NCI-H524 treated with DMSO at 0.1 percent for 48 hours (cell line): Measurements from ENCODE around the gene KANTR.
"Not testable (repeated sequence)": the region's sequence is repeated elsewhere in the genome, so short reads cannot be mapped to it uniquely, and the experiment has no call there.

Experiments
- DNase-seq: peaks from one replicate; lab custom pipeline; 2025; lab: John Stamatoyannopoulos, UW

KANTR gene

DNA sequence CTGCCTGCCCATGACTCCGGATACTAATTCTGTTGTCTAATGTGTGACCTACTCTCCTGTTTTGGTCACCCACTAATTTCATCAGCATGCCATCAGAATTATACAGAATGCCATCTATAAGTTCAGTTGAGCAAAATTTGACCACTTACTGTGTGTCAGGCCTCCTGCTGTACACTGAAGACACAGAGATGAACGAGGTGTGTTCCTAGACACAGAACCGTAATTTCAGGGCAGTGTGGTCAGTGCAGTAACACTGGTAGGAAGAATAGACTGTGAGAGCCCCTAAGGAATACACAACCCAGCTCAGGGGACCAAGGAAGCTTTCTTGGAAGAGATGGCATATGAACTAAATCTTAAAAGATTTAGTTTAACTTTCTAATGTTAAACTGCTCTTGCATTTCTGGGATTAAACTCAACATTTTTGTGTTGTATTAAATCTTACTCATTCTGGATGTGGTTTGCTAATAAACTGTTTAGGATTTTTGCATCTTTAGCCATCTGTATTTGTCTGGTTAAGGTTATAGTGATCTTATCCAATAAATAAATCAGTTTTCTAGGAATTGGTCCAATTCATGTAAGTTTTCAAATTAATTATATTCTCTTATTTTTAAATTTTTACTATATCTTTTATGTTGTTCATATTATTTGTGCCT is 34.3 kb downstream of the KANTR start:
- no peak for DNase-seq

DNA sequence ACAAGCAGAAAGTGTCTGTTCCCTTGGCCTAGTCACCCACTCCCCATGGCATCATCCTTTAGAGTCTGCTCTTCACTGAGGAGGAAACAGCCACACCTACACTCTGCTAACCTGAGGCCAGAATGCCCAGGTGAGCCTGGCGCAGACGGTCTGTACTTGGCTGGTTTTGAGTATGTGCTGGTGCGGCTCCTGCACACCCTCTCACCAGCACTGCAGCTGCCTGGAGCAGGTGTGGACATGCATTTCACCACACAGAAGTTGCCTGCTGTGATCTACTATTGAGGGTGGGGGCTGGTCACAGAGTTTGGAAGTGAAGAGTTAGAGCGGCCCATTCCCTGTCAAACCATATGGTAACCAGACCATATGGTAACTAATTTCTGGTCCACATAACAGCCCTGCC is 39.5 kb downstream of the KANTR start:
- DNase-seq, result no peak

DNA sequence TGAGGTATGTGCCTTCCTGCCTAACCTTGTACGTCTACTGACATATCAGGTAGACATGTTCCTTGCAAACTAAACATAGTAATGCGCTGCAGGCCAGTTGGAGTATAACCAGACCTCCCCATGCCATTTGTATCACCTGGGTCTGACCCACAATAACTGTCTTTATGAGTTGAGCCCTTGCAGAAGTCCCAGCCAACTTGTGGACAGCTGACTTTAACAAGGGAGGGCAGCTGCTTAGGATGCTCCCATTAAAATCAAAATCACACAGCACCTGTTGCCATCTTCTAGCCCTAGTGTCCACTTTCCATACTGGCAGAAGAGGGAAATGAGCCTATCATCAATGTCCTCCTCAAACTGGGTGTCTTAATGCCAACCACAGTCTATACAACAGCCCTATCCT is 41.6 kb downstream of the KANTR start:
- DNase-seq, result no peak

DNA sequence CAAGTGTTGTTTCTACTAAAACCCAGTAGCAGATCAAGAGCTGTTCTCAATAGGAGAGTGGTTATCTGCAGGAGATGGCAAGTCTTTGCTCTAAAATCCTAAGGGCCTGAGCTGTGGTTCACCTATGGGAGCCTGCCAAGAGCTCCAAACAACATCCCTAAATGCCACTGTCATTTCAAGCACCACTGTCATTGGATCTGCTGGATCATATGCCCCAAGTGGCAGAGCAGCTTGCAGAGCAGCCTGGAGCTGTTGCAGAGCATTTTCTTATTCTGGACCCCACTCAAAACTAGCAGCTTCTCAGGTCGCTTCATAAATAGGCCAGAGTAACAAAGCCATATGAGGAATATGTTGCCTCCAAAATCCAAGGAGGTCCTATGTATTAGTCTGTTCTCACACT is 59.6 kb downstream of the KANTR start:
- no peak for DNase-seq

DNA sequence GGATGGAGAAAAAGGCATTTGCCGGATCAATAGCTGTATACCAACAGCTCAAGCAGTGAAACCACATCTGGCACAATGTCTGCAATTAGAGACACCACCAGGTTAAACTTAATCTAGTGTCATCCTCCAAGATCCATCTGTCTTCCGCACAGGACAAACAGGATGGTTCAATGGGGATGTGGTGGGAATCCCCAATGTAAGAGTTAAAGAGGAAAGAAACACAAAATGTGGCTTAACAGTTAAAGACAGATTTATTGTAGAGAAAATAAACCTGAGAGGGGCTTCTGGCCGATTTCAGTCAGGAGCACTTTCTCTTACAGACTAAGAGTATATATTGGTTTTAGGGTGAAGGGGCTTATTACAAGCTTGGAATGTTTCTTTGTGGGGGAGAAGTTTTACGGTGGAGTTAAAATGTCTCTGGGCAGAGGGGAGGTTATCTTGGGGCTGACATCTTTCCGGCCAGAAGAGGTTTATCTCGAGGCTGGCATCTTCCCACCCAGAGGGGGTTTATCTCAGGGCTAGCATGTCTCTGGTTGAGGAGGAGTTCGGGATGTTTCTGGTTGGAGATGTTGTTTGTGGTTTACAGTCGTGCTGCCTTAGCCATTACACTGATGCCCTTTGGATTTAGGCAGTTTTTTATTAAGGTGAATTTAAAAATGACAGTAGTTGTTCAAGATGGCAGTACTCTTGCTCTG is 61.7 kb downstream of the KANTR start:
- no peak for DNase-seq

DNA sequence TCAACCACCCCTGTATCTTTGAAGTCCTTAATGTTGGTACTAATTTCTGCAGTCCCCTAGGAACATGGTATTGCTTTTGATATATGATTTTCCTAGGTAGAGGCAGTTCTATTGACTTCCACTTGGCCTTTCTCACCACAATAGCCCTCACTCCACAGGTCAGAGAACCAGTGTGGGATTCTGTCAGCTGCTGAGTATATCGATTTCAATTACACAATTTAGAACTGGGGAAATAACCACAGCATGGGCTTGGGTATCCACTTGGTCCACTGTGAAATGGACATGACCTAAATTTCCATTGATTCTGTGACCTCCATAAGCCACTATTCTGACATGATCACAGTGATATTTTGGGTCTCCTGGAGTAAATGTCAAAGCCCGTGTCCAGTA is 62.3 kb downstream of the KANTR start:
- no peak for DNase-seq

DNA sequence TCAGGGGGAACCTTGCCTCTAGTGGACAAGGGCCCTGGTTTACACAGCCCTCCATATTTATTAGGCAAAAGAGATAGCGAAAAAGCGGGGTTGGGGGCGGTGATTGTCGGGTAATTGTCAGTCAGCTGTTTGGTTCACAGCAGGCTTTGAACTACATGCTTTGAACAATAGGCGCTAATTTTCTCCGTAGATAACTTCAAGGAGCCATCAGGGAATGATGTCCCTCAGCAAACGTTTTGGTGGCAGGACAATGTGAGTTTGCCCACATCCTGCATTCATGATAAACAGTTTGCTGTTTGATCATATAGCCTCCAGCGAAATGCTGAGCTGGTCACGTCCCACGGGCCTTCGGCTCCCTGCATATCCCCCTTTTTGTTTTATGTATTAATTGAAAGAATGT is 65.2 kb downstream of the KANTR start:
- DNase-seq, result no peak

DNA sequence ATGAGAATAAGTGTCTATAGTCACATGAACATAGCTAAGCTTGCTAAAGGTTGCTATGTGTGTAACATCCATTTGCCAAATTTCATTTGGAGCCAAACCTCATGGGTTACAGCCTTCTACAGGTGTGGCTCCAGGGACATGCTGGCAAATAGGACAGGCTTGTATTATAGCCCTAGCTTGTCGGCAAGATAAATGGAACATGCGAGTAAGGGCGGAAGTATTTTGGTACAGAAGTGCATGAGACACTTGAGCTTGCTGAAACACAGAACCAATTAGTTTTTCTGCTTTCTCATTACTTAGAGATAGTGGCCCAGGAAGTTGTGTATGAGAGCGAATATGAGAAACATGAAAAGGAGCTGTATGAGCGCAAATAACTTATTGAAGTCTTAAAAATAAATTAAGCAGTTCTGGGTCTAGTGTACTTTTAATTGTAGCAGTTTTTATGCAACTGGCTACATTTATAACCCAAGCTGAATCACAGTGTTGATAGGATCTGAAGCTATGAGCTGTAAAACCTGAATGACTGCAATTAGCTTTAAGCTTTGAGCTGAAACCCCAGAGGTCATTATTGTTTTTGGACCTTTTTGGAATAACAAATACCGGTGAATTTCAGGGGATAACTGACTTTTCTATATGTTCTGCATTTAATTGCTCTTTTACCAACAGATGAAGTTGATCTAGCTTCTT is 66.5 kb downstream of the KANTR start:
- no peak for DNase-seq

DNA sequence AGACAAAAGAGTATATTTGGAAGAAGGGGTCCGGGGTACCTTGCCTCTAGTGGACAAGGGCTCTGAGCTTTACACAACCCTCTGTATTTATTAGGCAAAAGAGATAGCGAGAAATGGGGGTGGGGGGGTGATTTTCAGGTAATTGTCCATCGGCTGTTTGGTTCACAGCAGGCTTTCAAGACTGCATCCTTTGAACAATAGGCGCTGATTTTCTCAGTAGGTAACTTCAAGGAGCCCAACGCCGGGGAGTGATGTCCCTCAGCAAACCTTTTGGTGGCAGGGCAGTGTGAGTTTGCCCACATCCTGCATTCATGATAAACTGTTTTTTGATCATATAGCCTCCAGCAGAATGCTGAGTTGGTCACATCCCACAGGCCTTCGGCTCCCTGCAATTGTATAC is 69.5 kb downstream of the KANTR start:
- no peak for DNase-seq

DNA sequence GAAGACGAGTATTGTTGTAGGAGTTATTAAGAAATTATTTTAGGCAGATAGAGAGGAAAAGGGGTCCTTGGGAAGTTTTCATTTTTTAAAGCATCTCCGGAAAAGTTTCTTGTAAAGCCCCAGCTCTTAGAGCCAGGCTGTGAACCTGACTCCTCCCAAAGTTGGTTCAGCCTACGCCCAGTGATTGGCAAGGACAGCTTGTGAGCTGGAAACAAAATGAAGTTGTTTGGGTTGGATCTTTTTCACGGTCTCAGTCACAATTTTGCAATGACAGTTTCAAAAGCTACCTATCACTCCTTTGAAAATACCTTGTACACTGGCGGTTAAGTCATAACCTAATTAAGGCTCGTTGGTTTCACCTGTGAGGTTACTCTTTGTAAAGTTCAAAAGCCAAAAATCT is 70.6 kb downstream of the KANTR start:
- not testable (repeated sequence) for DNase-seq

DNA sequence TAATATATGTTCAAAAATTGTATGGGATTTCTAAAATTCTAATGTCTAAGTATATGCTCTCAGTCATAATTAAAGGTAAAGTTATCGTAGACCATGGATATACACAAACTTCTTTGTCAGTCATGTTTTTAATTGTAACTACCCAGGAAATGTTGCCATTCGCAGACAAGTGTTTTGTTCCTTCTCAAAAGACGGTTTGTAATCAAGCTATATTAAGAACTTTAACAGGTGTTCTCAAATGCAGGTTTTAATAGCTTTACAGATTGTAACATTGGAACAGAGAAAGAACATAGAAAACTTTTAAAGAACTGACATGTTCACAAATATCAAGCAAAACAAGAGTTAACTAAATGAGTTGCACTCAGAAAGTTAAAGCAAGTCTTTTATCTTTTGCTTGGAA is 72.2 kb downstream of the KANTR start:
- no peak for DNase-seq

DNA sequence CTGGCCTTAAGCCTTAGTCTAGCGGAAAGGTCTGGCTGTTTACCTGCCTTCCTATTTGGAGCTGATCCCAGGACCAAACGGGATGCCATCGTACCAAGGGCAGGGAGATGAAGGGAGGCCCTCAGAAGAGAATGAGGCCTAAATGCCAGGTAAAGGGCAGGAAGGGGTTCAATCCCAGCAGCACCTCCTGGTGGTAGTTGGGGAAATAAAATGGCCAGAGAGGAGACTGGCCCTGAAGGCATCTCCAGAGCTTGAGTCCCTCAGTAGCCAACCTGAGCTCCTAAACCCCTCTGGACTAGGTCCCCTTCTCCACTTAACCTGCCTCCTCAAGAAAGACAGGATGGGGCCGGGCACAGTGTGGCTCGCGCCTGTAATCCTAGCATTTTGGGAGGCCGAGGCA is 77.4 kb downstream of the KANTR start:
- no peak for DNase-seq
